ENCODE measurements around the gene MST1.
"Not testable (repeated sequence)": the region's sequence is repeated elsewhere in the genome, so short reads cannot be mapped to it uniquely, and the experiment has no call there.

DNA sequence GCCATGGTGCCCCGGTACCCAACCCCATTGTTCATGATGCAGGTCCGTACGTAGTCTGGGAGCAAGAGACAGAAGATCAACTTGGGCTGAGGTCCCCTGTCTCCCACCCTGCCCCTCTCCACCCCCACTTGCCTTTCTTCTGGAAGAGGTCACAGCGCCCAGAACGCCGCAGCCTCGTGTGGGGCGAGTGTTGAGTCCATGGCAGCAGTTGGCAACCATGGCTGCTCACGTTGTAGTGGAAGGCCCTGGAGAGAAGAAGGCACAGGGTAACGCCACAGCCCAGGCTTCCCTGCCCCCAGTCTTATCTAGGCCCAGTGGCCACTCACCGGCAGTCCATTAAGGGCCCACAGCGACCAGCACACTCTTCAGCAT, 1.9 kb downstream of the MST1 start:
- TF ChIP-seq, protein P1, sequence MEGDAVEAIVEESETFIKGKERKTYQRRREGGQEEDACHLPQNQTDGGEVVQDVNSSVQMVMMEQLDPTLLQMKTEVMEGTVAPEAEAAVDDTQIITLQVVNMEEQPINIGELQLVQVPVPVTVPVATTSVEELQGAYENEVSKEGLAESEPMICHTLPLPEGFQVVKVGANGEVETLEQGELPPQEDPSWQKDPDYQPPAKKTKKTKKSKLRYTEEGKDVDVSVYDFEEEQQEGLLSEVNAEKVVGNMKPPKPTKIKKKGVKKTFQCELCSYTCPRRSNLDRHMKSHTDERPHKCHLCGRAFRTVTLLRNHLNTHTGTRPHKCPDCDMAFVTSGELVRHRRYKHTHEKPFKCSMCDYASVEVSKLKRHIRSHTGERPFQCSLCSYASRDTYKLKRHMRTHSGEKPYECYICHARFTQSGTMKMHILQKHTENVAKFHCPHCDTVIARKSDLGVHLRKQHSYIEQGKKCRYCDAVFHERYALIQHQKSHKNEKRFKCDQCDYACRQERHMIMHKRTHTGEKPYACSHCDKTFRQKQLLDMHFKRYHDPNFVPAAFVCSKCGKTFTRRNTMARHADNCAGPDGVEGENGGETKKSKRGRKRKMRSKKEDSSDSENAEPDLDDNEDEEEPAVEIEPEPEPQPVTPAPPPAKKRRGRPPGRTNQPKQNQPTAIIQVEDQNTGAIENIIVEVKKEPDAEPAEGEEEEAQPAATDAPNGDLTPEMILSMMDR (IDR thresholded peaks at IDR 0.05), result not testable (repeated sequence)
- TF ChIP-seq POLR2A (IDR thresholded peaks at IDR 0.05), result not testable (repeated sequence)
